DOHH2 (cell line): Measurements from ENCODE around the gene PTPRCAP.

ENCODE experiments used
- H3F3A ChIP-seq: fragments of 200-600 bp; sonication (generic), shearing (Covaris generic); 2 replicates; pipeline ENCODE4 v1.6.0; 2016; ENCODE audit warnings: antibody characterized with exemption, mild to moderate bottlenecking; ENCODE audit not compliant: control insufficient read depth, insufficient read depth
- H3K27ac ChIP-seq: fragments of 200-600 bp; sonication (generic); 2 replicates; pipeline ENCODE4 v1.5.1; 2014; ENCODE audit warnings: low read depth, mild to moderate bottlenecking, low read length, moderate library complexity
- H3K27me3 ChIP-seq: fragments of 200-600 bp; sonication (generic); 2 replicates; pipeline ENCODE4 v1.6.1; 2014; ENCODE audit warnings: mild to moderate bottlenecking, low read length, mixed read lengths; ENCODE audit not compliant: control insufficient read depth
- H3K36me3 ChIP-seq: fragments of 200-600 bp; sonication (generic); 2 replicates; pipeline ENCODE4 v1.6.1; 2014; ENCODE audit warnings: mild to moderate bottlenecking, low read length, moderate library complexity, mixed read lengths; ENCODE audit not compliant: control insufficient read depth
- H3K4me1 ChIP-seq: fragments of 200-600 bp; sonication (generic); 2 replicates; pipeline ENCODE4 v1.6.1; 2014; ENCODE audit warnings: mild to moderate bottlenecking, low read length, mixed read lengths; ENCODE audit not compliant: control insufficient read depth
- H3K4me2 ChIP-seq: fragments of 200-600 bp; sonication (generic); 2 replicates; pipeline ENCODE4 v1.6.0; 2014; ENCODE audit warnings: mild to moderate bottlenecking, low read length, moderate library complexity
- H3K4me3 ChIP-seq: fragments of 200-600 bp; sonication (generic); 2 replicates; pipeline ENCODE4 v1.5.1; 2014; ENCODE audit warnings: mild to moderate bottlenecking, low read length, mixed read lengths
- H3K79me2 ChIP-seq: fragments of 200-600 bp; sonication (generic); 2 replicates; pipeline ENCODE4 v1.6.1; 2014; ENCODE audit warnings: mild to moderate bottlenecking, low read length, mixed read lengths; ENCODE audit not compliant: control insufficient read depth
- H3K9me2 ChIP-seq: fragments of 200-600 bp; sonication (generic); replicated peaks from 2 replicates; pipeline ENCODE4 v1.6.1; 2014; ENCODE audit warnings: mild to moderate bottlenecking, low read length, mixed read lengths; ENCODE audit not compliant: control insufficient read depth
- H3K9me3 ChIP-seq: fragments of 200-600 bp; sonication (generic); 2 replicates; pipeline ENCODE4 v1.6.1; 2014; ENCODE audit warnings: antibody characterized with exemption, low read length, mixed read lengths; ENCODE audit not compliant: control insufficient read depth, insufficient read depth
- H4K20me1 ChIP-seq: fragments of 200-600 bp; sonication (generic); 2 replicates; pipeline ENCODE4 v1.6.0; 2014; ENCODE audit warnings: low read depth, mild to moderate bottlenecking, antibody characterized with exemption, low read length, moderate library complexity; ENCODE audit not compliant: control insufficient read depth, insufficient read depth
- EZH2phosphoT487 ChIP-seq: fragments of 200-600 bp; sonication (generic); IDR thresholded peaks from 2 replicates; pipeline ENCODE4 v1.6.1; 2017; ENCODE audit warnings: borderline replicate concordance, mild to moderate bottlenecking, antibody characterized with exemption, low read length, moderate library complexity, mixed read lengths
- TF ChIP-seq, protein P1 (sequence below): fragments of 200-600 bp; sonication (generic); IDR thresholded peaks from one replicate; pipeline ENCODE4 v1.5.1; 2014; ENCODE audit warnings: antibody characterized with exemption, mild to moderate bottlenecking, low read depth, low read length; ENCODE audit not compliant: poor library complexity, severe bottlenecking

The PTPRCAP gene

DNA sequence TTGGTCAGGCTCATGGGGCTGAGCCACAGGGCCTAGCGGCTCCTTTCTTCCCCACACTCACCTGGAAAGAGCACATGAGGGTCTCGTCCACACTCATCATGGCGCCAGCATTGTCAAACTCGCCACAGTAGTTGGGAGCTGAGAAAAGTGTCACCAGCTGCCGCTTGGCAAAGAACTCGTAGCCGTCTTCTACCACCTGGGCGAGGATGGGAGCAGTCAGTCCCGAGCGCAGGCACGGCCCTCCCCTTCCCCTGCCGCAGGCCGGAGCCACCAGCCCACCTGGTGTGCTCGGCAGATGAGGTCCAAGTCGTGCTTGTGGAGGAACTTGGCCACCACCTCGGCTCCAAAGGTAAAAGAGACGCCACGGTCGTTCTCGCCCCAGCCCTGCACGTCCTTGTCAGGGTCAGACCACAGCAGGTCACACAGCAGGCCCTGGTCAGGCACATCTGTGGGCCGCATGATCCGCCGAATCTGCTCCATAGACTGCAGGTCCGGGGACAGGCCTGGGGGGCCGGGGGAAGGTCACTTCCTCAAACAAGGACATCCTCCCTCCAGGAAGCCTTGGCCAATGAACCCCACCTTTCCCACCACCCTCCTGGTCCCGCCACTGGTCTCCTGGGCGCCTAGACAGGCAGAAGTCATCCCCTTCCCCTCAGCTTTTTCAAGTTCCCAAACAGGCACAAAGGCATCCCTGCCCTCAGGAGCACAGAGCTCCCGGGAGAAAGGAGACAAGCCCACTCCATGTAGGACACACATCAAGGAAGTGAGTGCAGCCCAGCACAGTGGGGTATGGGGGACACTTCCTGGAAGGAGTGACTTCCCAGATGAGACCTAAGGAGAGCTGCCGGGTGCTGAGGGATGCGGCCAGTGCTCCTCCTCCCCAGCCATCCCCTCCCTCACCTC lies 38.6 kb downstream of the PTPRCAP start:
- H3K27ac ChIP-seq, result no peak overlapping the region
- H3F3A ChIP-seq, result peaks cover 14% of the 10 kb centered on the region; the same call in 1 of the 2 replicates
- H3K4me3 ChIP-seq, result no peak overlapping the region
- peaks cover 54% of the 10 kb centered on the region for H3K4me1 ChIP-seq
- H3K79me2 ChIP-seq, result peaks cover 72% of the 10 kb centered on the region
- H3K27me3 ChIP-seq, result no peaks in the 10 kb centered on the region
- H4K20me1 ChIP-seq, result peaks cover 7% of the 10 kb centered on the region; the same call in 1 of the 2 replicates
- TF ChIP-seq EZH2phosphoT487, result no peak
- TF ChIP-seq, protein P1, sequence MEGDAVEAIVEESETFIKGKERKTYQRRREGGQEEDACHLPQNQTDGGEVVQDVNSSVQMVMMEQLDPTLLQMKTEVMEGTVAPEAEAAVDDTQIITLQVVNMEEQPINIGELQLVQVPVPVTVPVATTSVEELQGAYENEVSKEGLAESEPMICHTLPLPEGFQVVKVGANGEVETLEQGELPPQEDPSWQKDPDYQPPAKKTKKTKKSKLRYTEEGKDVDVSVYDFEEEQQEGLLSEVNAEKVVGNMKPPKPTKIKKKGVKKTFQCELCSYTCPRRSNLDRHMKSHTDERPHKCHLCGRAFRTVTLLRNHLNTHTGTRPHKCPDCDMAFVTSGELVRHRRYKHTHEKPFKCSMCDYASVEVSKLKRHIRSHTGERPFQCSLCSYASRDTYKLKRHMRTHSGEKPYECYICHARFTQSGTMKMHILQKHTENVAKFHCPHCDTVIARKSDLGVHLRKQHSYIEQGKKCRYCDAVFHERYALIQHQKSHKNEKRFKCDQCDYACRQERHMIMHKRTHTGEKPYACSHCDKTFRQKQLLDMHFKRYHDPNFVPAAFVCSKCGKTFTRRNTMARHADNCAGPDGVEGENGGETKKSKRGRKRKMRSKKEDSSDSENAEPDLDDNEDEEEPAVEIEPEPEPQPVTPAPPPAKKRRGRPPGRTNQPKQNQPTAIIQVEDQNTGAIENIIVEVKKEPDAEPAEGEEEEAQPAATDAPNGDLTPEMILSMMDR, result no peak
- H3K4me2 ChIP-seq, result peak overlapping the region; percentile 82; the same call in 1 of the 2 replicates
- H3K9me2 ChIP-seq, result no peaks in the 10 kb centered on the region
- H3K36me3 ChIP-seq, result peaks cover 70% of the 10 kb centered on the region
- H3K9me3 ChIP-seq, result no peaks in the 10 kb centered on the region

DNA sequence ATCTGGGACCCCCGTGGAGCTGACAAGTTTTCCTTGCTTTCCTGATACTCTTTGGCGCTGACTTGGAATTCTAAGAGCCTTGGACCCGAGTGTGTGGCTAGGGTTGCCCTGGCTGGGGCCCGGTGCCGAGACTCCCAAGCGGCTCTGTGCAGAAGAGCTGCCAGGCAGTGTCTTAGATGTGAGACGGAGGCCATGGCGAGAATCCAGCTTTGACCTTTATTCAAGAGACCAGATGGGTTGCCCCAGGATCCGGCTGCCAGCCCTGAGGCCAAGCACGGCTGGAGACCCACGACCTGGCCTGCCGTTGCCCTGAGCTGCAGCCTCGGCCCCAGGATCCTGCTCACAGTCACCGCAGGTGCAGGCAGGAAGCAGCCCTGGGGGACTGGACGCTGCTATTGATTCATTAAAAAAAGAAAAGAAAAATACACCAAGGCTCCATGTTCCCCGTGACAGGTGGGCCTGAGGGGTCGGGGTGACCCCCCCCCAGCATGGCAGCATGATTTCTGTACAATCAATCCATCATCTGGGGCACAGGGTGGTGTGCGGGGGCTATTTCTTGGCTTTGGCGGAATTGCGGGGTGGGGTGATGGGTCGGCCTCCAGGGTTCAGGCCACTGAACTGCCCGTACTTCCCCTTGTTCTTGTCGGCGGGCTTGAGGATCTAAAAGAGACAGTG lies 39.4 kb downstream of the PTPRCAP start:
- H3K4me1 ChIP-seq, result peaks cover 53% of the 10 kb centered on the region
- H4K20me1 ChIP-seq, result peaks cover 7% of the 10 kb centered on the region; the same call in 1 of the 2 replicates
- no peak for TF ChIP-seq EZH2phosphoT487
- TF ChIP-seq, protein P1, result no peak
- no peaks in the 10 kb centered on the region for H3K27me3 ChIP-seq
- peaks cover 76% of the 10 kb centered on the region for H3K79me2 ChIP-seq
- peaks cover 15% of the 10 kb centered on the region; the same call in 1 of the 2 replicates for H3F3A ChIP-seq
- no peak overlapping the region; the same call in 1 of the 2 replicates for H3K4me2 ChIP-seq
- no peaks in the 10 kb centered on the region for H3K9me2 ChIP-seq
- peaks cover 76% of the 10 kb centered on the region for H3K36me3 ChIP-seq
- no peak overlapping the region for H3K4me3 ChIP-seq
- no peaks in the 10 kb centered on the region for H3K9me3 ChIP-seq
- no peak overlapping the region for H3K27ac ChIP-seq

- no peaks in the 10 kb centered on the region for H3K9me2 ChIP-seq
- peak overlapping the region; percentile 44; the same call in 1 of the 2 replicates for H3K4me2 ChIP-seq
- H3F3A ChIP-seq, result peaks cover 11% of the 10 kb centered on the region; the same call in 1 of the 2 replicates
- H3K79me2 ChIP-seq, result peaks cover 76% of the 10 kb centered on the region
- peaks cover 80% of the 10 kb centered on the region for H3K36me3 ChIP-seq
- TF ChIP-seq, protein P1, result no peak
- TF ChIP-seq EZH2phosphoT487, result no peak
- H3K4me1 ChIP-seq, result peaks cover 53% of the 10 kb centered on the region
- H3K27me3 ChIP-seq, result no peaks in the 10 kb centered on the region
- H3K27ac ChIP-seq, result no peak overlapping the region
- H3K4me3 ChIP-seq, result no peak overlapping the region
- H4K20me1 ChIP-seq, result peaks cover 7% of the 10 kb centered on the region; the same call in 1 of the 2 replicates
- no peaks in the 10 kb centered on the region for H3K9me3 ChIP-seq
Measured at GRCh38 chr11:67397536-67397935, 39.9 kb downstream of the PTPRCAP start.
